ENCODE data around the gene TSPAN11.

DNA sequence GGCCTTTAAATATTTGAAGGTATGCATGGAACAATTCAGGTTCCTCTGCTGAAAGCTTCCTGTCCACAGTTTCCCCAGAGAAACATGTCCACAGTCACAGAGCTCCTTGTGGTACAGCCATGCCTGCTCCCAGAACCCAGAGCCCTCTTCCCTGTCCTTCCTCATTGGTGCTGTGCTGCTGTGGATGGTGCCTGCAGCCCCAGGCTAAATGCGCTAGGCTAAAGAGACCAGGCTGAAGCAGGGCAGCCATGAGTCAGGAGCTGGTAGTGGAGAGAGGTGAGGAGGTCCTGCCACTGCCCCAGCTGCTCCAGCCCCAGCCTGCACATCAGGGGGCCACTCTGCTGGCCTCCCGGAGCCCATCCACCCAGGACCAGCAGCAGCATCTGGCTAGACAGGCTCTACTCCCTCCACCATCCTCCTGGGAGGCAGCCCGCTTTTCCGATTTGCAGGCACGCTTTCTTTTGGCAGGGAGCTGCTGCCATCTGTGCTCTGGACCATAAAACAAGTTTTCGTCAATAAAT lies 81.8 kb downstream of the TSPAN11 start:
- TF ChIP-seq POLR2AphosphoS5 (IDR thresholded peaks at IDR 0.05) (no peak), EP300 (IDR thresholded peaks at IDR 0.05) (no peak), POLR2A (IDR thresholded peaks at IDR 0.05) (no peak)
- TF ChIP-seq, protein P1, sequence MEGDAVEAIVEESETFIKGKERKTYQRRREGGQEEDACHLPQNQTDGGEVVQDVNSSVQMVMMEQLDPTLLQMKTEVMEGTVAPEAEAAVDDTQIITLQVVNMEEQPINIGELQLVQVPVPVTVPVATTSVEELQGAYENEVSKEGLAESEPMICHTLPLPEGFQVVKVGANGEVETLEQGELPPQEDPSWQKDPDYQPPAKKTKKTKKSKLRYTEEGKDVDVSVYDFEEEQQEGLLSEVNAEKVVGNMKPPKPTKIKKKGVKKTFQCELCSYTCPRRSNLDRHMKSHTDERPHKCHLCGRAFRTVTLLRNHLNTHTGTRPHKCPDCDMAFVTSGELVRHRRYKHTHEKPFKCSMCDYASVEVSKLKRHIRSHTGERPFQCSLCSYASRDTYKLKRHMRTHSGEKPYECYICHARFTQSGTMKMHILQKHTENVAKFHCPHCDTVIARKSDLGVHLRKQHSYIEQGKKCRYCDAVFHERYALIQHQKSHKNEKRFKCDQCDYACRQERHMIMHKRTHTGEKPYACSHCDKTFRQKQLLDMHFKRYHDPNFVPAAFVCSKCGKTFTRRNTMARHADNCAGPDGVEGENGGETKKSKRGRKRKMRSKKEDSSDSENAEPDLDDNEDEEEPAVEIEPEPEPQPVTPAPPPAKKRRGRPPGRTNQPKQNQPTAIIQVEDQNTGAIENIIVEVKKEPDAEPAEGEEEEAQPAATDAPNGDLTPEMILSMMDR (IDR thresholded peaks at IDR 0.05) = no peak

All from suprapubic skin (tissue), 4 donors.